HG03045 (cell line): ENCODE measurements around the gene PAPPA2.

Source experiments
- ATAC-seq: cut with Tn5 transposase; IDR thresholded peaks from one replicate; pipeline ENCODE4 v1.9.1; 2021; ENCODE audit warnings: mild to moderate bottlenecking, moderate library complexity; ENCODE audit not compliant: unreplicated experiment

The PAPPA2 gene

DNA sequence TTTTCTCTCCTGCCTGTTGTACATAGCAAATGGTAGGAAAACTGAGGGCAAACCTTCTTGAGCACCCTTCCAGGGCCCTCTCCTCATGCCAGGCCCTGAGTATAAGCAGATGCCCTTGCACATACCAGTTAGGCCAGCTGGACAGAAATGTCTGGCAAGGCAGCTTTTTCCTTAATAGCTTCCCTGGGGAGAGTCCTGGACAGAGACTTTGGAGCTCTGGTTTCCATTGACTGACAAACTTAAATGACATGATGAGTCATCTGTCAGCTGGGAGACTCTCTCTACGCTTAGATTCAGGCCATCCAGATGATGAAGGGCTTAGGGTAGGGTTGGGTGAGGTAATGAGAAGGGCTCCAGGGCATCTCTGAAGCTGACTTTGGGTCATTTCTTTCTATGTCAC lies 384.1 kb downstream of the PAPPA2 start:
- no peak for ATAC-seq

DNA sequence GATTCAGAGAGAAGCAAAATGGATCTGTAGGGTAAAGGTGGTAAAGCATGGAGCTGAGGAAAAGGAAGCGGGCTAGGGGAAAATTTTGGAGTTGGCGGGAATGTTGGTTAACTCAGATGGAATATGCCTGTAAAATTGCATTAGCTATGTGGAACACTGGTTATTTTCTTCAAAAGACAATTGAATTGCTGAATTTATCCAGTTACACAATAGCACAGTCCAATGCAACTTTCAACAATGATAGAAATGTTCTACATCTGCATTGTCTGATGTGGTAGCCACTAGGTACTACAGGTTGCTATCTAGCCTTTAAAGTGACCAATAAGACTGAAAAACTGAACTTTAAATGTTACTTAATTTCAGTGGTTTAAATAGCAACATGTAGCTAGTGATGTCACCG lies 386.3 kb downstream of the PAPPA2 start:
- no peak for ATAC-seq

DNA sequence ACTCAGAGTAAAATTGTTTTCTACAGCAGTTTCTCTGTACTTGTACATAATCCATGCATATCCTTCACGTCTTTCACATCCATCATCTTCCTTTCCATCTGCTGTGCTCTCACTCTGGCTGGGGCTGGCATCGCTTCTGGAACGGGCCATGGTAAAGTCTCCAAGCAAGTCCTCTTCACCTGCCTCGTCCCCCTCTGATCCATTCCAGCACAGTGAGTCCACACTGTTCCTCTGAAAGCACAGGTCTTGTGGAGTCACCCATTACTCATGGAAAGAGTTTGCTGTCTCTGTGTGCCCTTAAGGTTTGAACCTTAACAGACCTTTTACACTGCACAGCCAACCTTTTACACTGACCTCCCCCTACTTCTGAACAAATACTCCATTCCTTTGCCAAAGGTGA lies 387.9 kb downstream of the PAPPA2 start:
- no peak for ATAC-seq

DNA sequence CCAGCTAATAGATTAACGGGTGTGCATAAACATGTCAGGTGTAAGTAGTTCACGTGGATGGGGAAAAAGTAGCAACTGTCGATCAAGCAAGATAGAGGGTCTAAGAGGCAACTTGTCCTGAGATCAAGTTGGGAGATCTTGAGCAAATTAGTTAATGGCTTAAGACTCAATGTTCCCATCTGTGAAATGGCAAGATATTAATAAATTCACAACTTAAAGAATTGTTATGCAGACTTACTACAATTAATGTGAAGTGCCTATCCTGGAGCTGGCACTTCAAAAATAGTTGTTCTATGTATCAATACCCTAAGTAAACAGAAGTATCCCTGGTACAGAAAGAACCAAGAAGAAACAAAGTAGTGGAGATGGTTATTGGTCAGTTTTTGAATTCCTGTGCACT lies 389.1 kb downstream of the PAPPA2 start:
- ATAC-seq, result no peak

DNA sequence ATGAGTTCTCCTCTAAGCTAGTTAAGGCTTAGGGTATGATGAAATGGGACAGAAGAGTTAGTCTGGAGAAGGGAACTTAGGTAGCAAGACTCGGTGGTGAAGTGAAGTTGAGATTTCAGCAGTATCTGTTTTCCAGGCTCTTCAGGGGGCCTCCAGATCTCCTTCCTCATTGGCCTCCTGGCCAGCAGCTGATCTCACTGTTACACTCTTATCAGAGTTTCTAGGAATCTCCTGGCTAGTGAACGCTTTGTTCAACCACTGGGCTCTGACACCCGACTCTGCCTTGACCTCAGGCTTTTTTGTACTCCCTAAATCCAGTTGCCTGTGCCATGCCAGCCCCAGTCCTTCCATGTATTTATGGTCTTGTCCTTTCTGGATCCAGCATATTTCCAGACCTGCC lies 390.5 kb downstream of the PAPPA2 start:
- ATAC-seq, result no peak

DNA sequence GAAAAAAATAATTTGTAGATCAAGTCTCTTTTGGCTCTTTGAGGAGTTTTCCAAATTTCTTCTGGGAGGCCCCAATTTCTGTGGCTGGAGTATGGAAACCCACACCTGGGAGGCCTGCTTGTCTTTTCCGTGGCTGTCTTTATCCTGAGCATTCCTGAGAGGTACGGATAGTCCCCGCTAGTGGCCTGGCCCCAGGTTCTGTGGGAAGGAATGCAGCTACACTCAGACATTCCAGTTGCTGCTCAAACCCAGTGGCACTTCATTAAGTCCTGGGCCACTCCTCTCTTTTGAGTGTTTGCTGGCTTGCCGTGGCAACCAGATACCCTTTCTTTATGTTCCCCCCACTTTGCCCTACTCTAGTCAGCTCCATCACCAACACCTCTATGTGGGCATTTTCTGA lies 391.1 kb downstream of the PAPPA2 start:
- ATAC-seq, result no peak

DNA sequence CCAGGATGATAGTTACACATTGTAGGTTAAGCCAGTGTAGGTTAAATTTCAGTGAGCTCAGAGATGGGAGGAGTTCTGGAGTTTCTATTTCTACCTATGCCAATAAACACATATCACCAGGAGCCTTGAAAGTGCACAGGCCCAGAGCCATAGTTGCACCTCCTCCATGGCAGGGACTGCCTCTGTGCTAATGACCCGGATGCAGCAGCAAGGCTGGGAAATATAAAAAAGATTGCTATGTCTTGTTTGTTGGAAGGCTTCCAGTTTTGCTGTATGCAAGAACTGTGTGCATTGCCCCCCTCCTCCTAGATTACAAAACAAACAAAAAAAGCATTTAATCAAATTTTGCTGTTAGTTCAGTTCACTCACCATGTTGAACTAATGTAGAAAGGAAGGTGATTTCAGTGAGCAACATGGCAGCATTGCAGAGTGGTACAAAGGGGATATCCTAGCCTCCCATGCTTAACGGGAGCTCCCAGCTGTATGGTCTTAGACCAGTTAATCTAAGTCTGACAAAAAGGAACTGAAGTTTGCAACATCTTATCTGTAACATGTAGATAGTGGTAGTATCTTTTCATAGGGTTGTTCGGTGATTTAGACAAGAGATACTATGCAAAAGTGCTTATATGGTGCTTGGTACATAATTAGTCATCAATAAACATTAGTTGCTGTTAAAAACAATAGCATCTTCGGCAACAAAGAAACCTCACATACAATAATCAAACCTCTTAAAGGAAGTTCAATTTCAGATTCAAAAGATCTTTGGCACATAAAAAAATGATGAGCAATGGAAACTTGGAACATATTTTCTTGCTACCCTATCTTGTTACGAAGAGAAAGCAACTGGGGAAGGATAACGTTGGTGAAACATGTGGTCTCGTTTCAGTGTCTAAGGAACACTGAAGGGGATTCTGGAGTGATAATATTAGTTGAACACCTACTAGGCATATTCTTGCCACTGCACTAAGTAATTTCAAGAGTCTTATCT lies 392.1 kb downstream of the PAPPA2 start:
- ATAC-seq, result no peak

DNA sequence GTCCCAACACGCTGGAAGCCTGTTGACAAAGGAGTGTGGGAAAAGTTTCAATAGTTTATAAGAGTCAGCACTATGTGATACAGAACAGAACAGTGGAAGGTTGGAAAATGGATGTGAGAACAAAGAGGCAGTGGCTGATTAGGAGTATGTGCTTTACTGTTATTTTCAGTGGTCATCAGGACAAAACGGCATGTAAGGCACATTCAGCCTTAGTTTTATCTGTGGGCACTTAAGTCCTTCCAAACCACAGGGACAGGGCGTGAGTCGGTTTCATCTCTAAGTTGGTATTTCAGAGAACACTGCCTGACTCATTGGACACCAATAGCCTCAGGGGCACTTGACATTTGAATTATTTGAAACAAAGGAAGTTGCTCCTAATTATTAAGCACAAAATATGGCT lies 394.7 kb downstream of the PAPPA2 start:
- no peak for ATAC-seq

DNA sequence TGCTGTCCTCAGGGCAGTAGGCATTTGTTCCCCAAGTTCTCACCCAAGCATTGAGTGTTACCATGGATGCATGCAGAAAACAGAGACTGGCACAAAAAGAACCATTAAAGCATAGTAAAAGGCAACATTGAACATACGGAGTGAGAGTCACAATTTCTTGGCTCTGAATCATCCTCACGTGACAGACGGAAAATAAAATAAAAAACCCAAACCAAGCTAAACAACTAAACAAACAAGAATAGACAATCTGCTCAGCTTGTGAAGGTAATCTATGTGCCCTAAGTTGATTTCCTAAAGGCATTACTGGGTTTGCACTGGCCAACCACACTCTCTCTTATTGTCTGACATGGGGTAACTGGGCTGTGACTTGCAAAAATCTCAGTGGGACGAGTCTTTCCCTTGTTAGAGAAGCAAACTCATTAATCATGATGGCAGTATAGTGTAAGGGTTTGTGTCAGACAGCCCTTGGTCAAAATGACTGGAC lies 395.5 kb downstream of the PAPPA2 start:
- no peak for ATAC-seq

DNA sequence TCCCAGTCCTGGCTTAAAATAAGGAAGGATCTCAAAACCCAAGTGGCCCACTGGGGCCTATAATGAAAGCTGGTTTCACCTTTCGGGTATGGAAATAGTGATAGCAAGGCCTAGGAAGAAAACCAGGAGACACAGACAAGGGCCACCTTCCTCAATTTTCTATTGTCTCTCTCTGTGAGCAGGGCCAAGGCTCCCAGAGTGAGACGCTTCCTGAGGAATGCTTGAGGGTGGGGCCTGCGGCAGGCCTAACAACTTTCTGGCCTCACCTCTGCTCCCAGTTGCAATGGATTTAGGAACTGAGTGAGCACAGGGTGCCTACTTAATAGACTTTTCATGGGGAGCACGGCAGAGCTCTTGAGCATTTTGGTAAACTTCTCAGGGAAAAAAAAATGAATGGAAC lies 400.6 kb downstream of the PAPPA2 start:
- no peak for ATAC-seq

DNA sequence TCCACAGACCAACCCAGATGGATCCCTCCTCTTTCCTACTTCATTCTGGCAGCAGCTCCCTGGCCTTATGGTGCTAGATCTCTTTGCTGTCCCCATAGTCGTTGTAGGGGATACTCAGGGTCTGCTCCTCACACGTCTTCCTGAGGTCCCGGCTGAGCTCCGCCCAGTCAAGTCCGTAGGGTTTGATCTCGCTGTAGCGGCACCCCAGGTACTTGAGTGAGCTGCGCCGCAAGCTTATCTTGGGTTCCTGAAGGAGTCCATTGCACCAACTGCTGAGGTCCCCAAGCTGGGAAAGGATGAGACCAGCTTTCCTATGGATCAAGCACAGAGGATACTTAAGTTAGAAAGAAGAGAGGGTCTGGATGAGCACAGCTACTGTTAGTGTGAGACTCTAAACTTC lies 401.2 kb downstream of the PAPPA2 start:
- ATAC-seq, result no peak

DNA sequence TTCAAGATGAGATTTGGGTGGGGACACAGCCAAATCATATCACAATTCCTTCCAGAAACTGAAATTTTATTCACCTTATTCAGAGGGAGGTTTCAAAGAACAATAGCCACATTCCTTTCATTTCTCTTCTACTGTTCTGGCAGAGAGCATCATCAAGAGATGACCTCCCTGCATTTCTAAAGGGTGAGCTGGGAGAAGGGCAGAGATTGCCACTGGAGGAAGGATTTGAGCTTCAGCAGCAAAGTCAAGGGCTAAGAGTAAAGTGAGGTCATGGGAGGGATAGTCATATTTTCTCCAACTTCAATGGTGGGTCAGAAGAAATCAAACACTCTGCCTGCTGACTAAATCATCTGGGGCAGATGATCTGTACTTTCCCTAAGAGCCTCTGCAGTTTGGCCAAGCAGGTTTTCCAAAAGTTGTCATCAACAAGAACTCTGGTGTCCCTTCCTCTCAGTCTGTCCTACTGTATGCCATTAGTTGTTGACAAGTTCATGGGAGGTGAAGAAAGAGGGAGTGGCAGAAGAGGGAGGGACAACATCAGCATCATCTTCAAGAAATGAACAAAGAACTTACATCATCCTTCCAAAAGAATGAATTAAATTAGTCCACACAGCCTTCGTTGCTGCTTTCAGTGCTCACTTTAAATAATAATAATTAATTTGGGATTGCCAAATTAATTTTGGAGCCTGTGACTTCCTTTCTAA lies 403.2 kb downstream of the PAPPA2 start:
- no peak for ATAC-seq

DNA sequence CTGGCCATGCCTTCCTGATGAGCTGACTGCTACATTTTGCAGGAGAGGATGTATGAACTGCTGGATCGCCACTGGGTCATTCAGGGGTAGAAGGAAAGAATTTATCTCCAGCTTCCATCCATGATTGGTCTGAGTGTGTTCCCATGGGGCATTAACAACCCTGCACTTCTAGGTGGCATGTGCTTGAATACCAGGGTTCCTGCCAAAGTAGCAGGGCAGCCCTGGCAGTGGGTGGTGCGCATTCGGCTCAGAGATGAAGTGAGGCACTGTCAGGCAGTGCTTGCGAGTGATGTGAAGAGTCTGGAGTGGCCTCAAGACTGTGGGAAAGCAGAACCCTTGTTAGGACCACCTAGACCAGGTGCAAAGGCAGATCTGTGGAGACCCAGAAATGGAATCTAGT lies 406.6 kb downstream of the PAPPA2 start:
- ATAC-seq, result no peak

DNA sequence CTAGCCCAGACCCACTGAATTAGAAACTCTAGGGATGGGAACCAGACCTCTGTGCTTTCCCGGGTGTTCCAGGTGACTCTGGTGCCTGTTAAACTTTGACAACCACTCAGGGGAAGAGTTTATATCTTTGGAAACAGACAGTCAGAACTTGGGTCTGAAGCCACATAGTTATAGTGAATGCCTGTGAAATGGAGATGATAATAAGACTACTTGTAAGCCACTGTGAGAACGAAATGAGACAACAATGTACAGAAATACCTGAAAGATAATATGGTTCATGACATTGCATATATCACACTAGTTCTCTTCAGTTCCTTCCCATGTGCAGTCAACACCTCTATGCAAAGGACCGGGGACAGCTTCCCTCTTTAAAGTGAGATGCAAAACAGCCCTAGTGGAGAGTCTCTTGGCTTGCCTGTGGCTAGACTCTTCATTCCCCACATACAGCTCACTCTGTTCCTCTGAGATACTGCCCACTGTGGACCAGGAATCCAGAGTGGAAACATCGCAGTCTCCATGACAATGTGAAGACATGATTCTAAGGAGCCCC lies 414.1 kb downstream of the PAPPA2 start:
- ATAC-seq, result no peak

DNA sequence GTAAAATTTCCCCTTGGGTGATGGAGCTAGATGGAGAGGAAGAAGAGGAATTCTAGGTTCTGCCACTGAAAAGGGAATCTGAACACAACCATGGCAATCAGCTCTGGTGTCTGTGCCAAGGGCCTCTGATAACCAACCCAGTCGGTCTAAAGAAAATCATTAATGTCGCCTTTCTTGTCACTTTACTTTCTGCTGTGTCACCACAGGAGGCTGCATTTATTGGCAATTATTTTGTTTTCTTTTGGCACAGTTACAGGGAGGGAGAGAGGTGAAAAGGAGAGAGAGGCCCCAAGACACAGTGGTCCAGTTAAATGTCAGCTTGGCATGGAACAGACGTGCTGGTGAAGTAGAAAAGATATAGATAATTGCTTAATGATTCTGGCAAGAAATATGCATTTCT lies 414.6 kb downstream of the PAPPA2 start:
- ATAC-seq, result no peak

DNA sequence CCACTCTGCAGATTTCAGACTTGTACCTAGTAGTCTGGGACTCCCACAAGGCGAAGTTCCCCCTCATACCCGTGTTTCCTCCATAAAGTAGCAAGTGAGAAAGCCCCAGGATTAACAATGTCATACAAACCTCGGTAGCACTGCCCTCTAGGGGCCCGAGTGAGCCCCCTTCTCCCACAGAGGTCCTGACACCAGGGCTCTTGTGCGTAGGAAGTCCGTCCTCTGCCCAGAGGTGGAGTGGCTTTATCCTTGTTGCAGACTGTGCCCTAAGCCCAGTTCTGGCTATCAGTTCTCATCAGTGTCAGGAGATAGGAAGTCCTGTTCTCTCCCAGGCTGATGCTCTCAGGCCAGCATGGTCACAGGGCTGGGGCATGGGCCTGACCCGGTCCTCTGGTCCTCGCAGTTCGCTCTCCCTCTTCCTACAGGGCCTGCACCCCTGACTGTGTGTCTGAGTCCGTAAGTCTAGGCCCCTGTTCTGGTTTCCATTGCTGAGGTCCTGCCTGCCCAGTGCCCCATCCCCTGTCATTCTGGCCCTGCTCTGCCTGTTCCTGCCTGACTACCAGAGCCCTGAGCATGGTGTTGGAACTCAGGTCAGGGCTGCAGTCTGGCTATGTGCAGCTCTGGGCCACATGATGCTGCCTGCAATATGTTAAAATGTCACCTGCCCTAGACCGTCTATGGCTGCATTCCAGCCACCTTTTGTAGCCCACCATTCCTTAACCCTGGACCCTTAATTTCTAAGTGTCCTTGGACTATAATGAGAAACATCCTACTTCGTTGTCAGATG lies 416.0 kb downstream of the PAPPA2 start:
- no peak for ATAC-seq

DNA sequence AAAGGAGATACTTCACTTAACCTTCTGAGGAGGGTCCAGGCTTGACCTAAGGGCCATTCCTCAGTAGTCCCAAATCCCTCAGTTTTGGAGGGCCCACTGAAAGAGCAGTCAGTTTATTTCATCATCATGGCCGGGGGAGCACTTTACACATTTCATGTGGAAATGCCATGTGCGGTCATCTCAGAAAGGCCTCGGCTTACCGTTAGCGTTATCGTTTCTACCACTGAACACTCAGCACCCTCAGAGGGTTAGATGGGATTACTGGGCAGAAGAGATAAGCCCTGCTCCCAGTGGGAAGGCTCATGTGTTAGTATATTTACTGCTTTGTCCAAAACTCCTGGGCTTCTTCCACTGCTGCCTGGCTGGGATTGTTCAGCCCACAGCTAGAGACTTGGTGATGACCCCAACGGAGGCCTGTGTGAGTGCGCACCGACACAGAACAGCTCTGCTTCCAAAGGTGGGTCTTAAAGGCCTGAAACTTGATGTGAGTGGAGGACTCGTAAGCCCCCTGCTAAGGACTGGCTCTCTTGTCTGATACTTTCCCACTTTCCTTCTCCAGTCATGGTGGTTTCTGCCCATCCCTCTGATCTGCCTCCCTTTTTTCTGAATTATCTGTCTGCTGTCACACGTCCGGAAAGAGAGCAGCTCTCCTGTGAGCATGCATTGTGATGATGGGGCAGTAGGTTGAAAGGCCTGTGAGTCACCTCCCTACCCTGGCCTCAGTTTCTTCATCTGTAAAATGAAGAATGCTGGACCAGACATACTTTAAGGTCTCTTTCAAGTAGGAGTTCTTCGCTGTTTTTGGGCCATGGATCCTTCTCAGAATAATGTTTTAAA lies 417.0 kb downstream of the PAPPA2 start:
- no peak for ATAC-seq

DNA sequence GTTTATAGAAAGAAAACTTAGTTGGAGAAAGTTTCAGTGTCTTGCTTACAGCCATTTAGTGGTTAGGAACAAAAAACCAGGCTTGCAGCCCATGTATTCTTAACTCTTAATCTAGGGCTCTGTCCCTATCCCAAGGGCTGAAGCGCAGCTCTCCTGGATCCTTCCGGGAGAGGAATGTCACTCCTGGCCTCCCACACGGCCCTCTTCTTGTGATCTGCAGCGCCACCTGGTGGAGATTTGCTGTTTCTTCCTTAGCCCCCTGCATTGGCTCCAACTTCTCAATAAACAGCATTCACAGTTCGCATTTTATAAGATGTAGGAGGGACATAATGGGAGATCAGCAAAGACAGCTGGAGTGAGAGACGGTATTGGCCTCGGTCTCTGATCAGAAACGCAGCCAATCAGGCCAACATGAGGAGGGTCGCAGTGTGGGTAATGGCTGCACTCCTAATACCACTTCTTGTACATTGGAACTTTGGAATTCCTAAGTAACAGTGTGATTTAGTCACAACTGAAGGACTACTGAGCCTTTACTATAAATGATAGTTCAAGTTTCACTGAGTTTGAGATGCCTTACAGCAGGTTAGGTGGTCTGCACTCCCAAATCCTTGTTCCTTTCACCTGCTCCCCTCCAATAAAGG lies 418.1 kb downstream of the PAPPA2 start:
- no peak for ATAC-seq

DNA sequence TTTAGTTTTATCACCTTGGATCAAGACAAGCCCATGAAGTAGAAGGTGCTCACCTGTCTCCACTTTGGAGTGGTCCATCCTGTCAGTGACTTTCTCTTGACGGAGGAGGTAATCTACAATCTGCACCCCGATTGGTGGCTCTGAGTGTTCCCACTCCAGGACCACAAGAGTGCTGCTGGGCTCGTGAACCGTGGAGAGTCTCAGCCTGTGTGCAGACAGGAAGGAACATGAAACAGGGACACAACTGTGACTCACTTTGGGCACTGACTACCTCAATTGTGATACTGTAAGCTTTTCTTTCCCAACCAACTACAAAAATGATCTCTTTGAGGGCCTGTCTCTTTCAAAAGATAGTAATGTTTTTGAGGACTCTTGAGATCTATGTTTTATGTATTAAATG lies 421.3 kb downstream of the PAPPA2 start:
- no peak for ATAC-seq

DNA sequence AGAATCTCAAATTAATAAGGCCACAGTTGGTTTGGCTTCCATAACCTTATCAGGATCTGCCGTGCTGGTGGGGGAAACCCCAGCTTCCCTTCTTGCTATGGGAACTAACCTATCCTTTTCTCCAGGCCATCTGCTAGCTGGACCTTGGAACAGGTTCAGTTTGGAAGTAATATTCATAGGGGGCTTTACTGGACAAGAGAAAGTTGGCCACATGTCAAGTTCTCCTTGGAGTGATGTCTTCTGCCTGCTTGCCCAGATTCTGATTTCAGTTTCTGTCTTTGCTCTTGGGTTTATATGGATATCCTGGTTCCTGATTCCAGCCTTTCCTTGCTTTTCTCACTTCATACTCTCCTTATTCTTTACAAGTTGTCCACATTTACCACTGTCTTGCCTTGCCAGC lies 421.9 kb downstream of the PAPPA2 start:
- ATAC-seq, result no peak
